Endothelial cell of umbilical vein (primary cell): Measurements from ENCODE around the gene KCTD20. TPM values are rescaled to one million over a fixed set of nuclear protein-coding genes. Genes with fewer than 3 reads are reported as not detected.

Experiments used
- BruUV-seq: library from RNA; stranded (reverse); fragments of 400-500 nt; replicated peaks from 2 replicates; lab custom pipeline; 2021; lab: Mats Ljungman, UMichigan
- CTCF ChIA-PET: fragments of 300-600, 350-600 bp; sonication (Branson Sonifier 250); formaldehyde crosslinking; loops from one replicate; lab custom pipeline; 2021; ENCODE audit warnings: antibody characterized with exemption, inconsistent platforms; lab: Charles Lee
- POLR2A ChIA-PET: fragments of 300-600, 350-600 bp; sonication (Branson Sonifier 250); formaldehyde crosslinking; loops from one replicate; lab custom pipeline; 2021; ENCODE audit warnings: antibody characterized with exemption, inconsistent platforms; lab: Charles Lee
- DNase-seq: peaks from one replicate; pipeline ENCODE4 v3.0.0-alpha.2; 2011; ENCODE audit warnings: low read depth, low spot score
- FAIRE-seq: peaks from 2 replicates; lab custom pipeline; 2011; peaks lifted over from hg19 to GRCh38; lab: Jason Lieb, UNC
- H2AFZ ChIP-seq: 2 replicates; pipeline ENCODE4 v1.6.0; 2012; ENCODE audit warnings: low read depth, low read length, control low read depth, inconsistent platforms
- H3K27ac ChIP-seq: 2 replicates; pipeline ENCODE4 v1.5.1; 2011; ENCODE audit warnings: low read depth, mild to moderate bottlenecking, control low read depth, low read length, moderate library complexity; ENCODE audit not compliant: insufficient read depth
- H3K27me3 ChIP-seq, 2 experiments: 2 replicates each; pipeline versions ENCODE4 v1.6.0 to v1.6.1; 2011; ENCODE audit warnings: low read length in 2 of 2, mixed read lengths in 1 of 2; ENCODE audit not compliant: control insufficient read depth in 2 of 2, insufficient read depth in 2 of 2
- H3K36me3 ChIP-seq, 2 experiments: 2 replicates in 1 of 2; 3 replicates in 1 of 2; pipeline ENCODE4 v1.5.1; 2011; ENCODE audit warnings: low read length in 2 of 2, mild to moderate bottlenecking in 1 of 2, moderate library complexity in 1 of 2; ENCODE audit not compliant: control insufficient read depth in 2 of 2, insufficient read depth in 2 of 2; ENCODE audit errors: extremely low read depth in 1 of 2
- H3K4me1 ChIP-seq: 3 replicates; pipeline ENCODE4 v1.5.1; 2011; ENCODE audit warnings: mild to moderate bottlenecking, low read length; ENCODE audit not compliant: control insufficient read depth, insufficient read depth; ENCODE audit errors: extremely low read depth
- H3K4me2 ChIP-seq: 2 replicates; pipeline ENCODE4 v1.6.1; 2011; ENCODE audit warnings: low read length, control low read depth, mixed read lengths; ENCODE audit not compliant: insufficient read depth
- H3K4me3 ChIP-seq, 3 experiments: fragments of 200-600 bp in 1 of 3; sonication (generic), shearing (Covaris generic) in 1 of 3; replicated peaks in 1 of 3; 2 replicates each; pipeline ENCODE4 v1.5.1; 2011 to 2016; ENCODE audit warnings: control low read depth in 3 of 3, low read length in 3 of 3, mild to moderate bottlenecking in 2 of 3, inconsistent platforms in 1 of 3, low read depth in 1 of 3, moderate library complexity in 1 of 3; ENCODE audit not compliant: insufficient read depth in 1 of 3
- H3K79me2 ChIP-seq: 2 replicates; pipeline ENCODE4 v1.6.0; 2012; ENCODE audit warnings: low read length, inconsistent platforms; ENCODE audit not compliant: control insufficient read depth, insufficient read depth
- H3K9ac ChIP-seq: replicated peaks from 2 replicates; pipeline ENCODE3; 2011; ENCODE audit warnings: low read length, control low read depth; ENCODE audit not compliant: insufficient read depth; ENCODE audit errors: extremely low read depth
- H3K9me1 ChIP-seq: replicated peaks from 3 replicates; pipeline ENCODE4 v1.6.0; 2011; ENCODE audit warnings: mild to moderate bottlenecking, low read length; ENCODE audit not compliant: control insufficient read depth, insufficient read depth; ENCODE audit errors: extremely low read depth
- H3K9me3 ChIP-seq: replicated peaks from 2 replicates; pipeline ENCODE4 v1.5.1; 2012; ENCODE audit warnings: low read length, inconsistent platforms; ENCODE audit not compliant: control insufficient read depth, insufficient read depth
- H4K20me1 ChIP-seq: replicated peaks from 2 replicates; pipeline ENCODE3; 2011; ENCODE audit warnings: mild to moderate bottlenecking, low read length; ENCODE audit not compliant: control insufficient read depth, insufficient read depth; ENCODE audit errors: extremely low read depth
- CTCF ChIP-seq, 2 donors: IDR thresholded peaks; 1 replicate in 1 of 2; 2 replicates in 1 of 2; pipeline ENCODE4 v1.5.1; 2011; ENCODE audit warnings: low read length in 2 of 2, mild to moderate bottlenecking in 2 of 2, moderate library complexity in 2 of 2, control low read depth in 1 of 2, inconsistent platforms in 1 of 2, low read depth in 1 of 2; ENCODE audit not compliant: insufficient read depth in 1 of 2; ENCODE audit errors: extremely low read depth in 1 of 2
- EZH2 ChIP-seq: IDR thresholded peaks from 2 replicates; pipeline ENCODE4 v1.6.1; 2012; ENCODE audit warnings: borderline replicate concordance, low read depth, mild to moderate bottlenecking, moderate library complexity, low read length, inconsistent platforms; ENCODE audit not compliant: severe bottlenecking
- FOS ChIP-seq: IDR thresholded peaks from 2 replicates; pipeline ENCODE4 v1.6.1; 2011; ENCODE audit warnings: mild to moderate bottlenecking, low read length, moderate library complexity, borderline replicate concordance; ENCODE audit not compliant: insufficient read depth
- GATA2 ChIP-seq: IDR thresholded peaks from 2 replicates; pipeline ENCODE4 v1.7.0; 2011; ENCODE audit warnings: low read depth, mild to moderate bottlenecking, moderate library complexity, mixed read lengths, low read length; ENCODE audit not compliant: insufficient read length, insufficient read depth
- MAX ChIP-seq: IDR thresholded peaks from 2 replicates; pipeline ENCODE4 v1.6.1; 2011; ENCODE audit not compliant: insufficient read depth, insufficient read length
- MYC ChIP-seq: IDR thresholded peaks from one replicate; pipeline ENCODE4 v1.6.1; 2011; ENCODE audit warnings: mild to moderate bottlenecking, low read depth, low read length
- POLR2AphosphoS5 ChIP-seq: IDR thresholded peaks from 2 replicates; pipeline ENCODE4 v1.6.1; 2012; ENCODE audit warnings: low read depth, mild to moderate bottlenecking, control low read depth, low read length, moderate library complexity; ENCODE audit not compliant: insufficient read depth
- dilution Hi-C: fragments of 300-500 bp; cut with MboI; formaldehyde crosslinking; loops from one replicate; pipeline ENCODE4 v1.15.0; 2019; ENCODE audit warnings: low sequenced_read_pairs; ENCODE audit not compliant: extremely low pct_ligation_motif_present
- intact Hi-C: fragments of 100-400 bp; cut with micrococcal nuclease; formaldehyde crosslinking; loops from one replicate; pipeline ENCODE4 v1.10.0; 2022
- polyA plus RNA-seq, 4 experiments: library from polyadenylated mRNA; depleted of rRNA in 3 of 4; stranded (reverse) in 3 of 4; unstranded in 1 of 4; fragments of >200 nt; gene quantifications; 2 replicates each; pipeline versions ENCODE4 v1.2.1 to v1.2.3, GENCODE V29; 2011 to 2012; ENCODE audit warnings: missing spikeins in 1 of 4
- total RNA-seq: library from RNA; stranded (reverse); gene quantifications from 2 replicates; pipeline ENCODE4 v1.2.3, GENCODE V29; 2021

The KCTD20 gene
- total and polyA plus RNA-seq, 2 donors (not counting 3 experiments of a cell fraction or from before 2014, with no cell fraction given), result 26.2 to 47.2 TPM

GRCh38 chr6:36455486-36456027, 12.8 kb downstream of the KCTD20 start:
- peaks cover 63% of the 10 kb centered on the region for H3K79me2 ChIP-seq
- TF ChIP-seq POLR2AphosphoS5, result no peak
- TF ChIP-seq CTCF (IDR thresholded peaks at IDR 0.05; ENCODE audit: extremely low read depth in 1 of 2, insufficient read depth in 1 of 2, low read depth in 1 of 2, low read length in 2 of 2), result no peak
- TF ChIP-seq MAX, result no peak
- TF ChIP-seq MYC, result no peak
- no peak for TF ChIP-seq FOS
- no peak for TF ChIP-seq EZH2
- TF ChIP-seq GATA2, result no peak
- H3K9me1 ChIP-seq, result no peaks in the 10 kb centered on the region
- no peak overlapping the region for H3K27ac ChIP-seq
- peaks cover 4% of the 10 kb centered on the region for H4K20me1 ChIP-seq
- no peak overlapping the region for H3K9ac ChIP-seq
- ChIA-PET POLR2A (no interaction called here), CTCF (interaction anchor here (0.7 to 1.7 kb wide), 3 partner anchors 10 to 47 kb away, joined by 3 to 5 read pairs (median 4); no protein-coding TSS in a partner anchor)
- no peaks in the 10 kb centered on the region for H3K27me3 ChIP-seq
- no peak overlapping the region for H2AFZ ChIP-seq
- no peak overlapping the region for H3K4me2 ChIP-seq
- no TSS peak for BruUV-seq
- intact Hi-C loops (no loop called here), dilution Hi-C loops (no loop called here)
- no peaks in the 10 kb centered on the region for H3K9me3 ChIP-seq
- no peaks in the 10 kb centered on the region for H3K36me3 ChIP-seq
- FAIRE-seq (no peak), DNase-seq (no peak)
- H3K4me3 ChIP-seq, result no peak overlapping the region
- H3K4me1 ChIP-seq, result no peaks in the 10 kb centered on the region
